Breast epithelium (tissue), 4 donors: Measurements from ENCODE around the gene THSD4. TPM values are rescaled to one million over a fixed set of nuclear protein-coding genes. Genes with fewer than 3 reads are reported as not detected.

Experiments
- DNase-seq, 2 donors: peaks; one replicate each; pipeline ENCODE4 v3.0.0-alpha.2; 2019; ENCODE audit warnings: low spot score in 2 of 2
- H3K27ac ChIP-seq, 2 donors: fragments of 200-600 bp; sonication (generic) in 1 of 2; one replicate each; pipeline ENCODE4 v1.5.1; 2016 to 2019; ENCODE audit warnings: mild to moderate bottlenecking in 1 of 2
- H3K27me3 ChIP-seq, 2 donors: fragments of 200-600 bp; sonication (generic) in 1 of 2; one replicate each; pipeline versions ENCODE4 v1.5.1 to v1.6.0; 2017 to 2019; ENCODE audit warnings: control low read depth in 1 of 2, mild to moderate bottlenecking in 1 of 2
- H3K36me3 ChIP-seq: fragments of 200-600 bp; one replicate; pipeline ENCODE4 v1.5.1; 2019
- H3K4me1 ChIP-seq, 2 donors: fragments of 200-600 bp; sonication (generic); one replicate each; pipeline ENCODE4 v1.5.1; 2016 to 2019; ENCODE audit warnings: control low read depth in 1 of 2
- H3K4me3 ChIP-seq, 3 donors: fragments of 200-600 bp; sonication (generic); 1 replicate in 2 of 3; 2 replicates in 1 of 3; pipeline ENCODE4 v1.5.1; 2016 to 2019; ENCODE audit warnings: mild to moderate bottlenecking in 3 of 3, moderate library complexity in 2 of 3
- H3K9me3 ChIP-seq, 2 donors: fragments of 200-600 bp; sonication (generic) in 1 of 2; one replicate each; pipeline ENCODE4 v1.5.1; 2016 to 2019; ENCODE audit warnings: control low read depth in 1 of 2
- CTCF ChIP-seq, 3 donors: fragments of 450-650 bp; IDR thresholded peaks; one replicate each; pipeline ENCODE4 v1.5.1; 2016 to 2017; ENCODE audit warnings: antibody characterized with exemption in 3 of 3, mild to moderate bottlenecking in 3 of 3, moderate library complexity in 3 of 3
- POLR2A ChIP-seq: fragments of 450-650 bp; IDR thresholded peaks from one replicate; pipeline ENCODE4 v1.6.1; 2016; ENCODE audit warnings: antibody characterized with exemption, mild to moderate bottlenecking, moderate library complexity
- POLR2AphosphoS5 ChIP-seq, 3 donors: sonication (generic); formaldehyde crosslinking; IDR thresholded peaks; one replicate each; pipeline ENCODE4 v1.6.1; 2017; ENCODE audit warnings: antibody characterized with exemption in 3 of 3
- intact Hi-C: fragments of 100-400 bp; cut with DNase I; formaldehyde crosslinking; loops from one replicate; pipeline ENCODE4 v1.15.1; 2023; ENCODE audit warnings: low total_unique reads
- total RNA-seq, 3 donors: library from RNA; depleted of rRNA; stranded (reverse); fragments of >200 nt; gene quantifications; one replicate each; pipeline ENCODE4 v1.1.0, GENCODE V29; 2016

THSD4 gene
- total RNA-seq, 3 donors from 2014 or later: 0.64 to 58.7 (median 41.3) TPM

- no peak overlapping the region for H3K27ac ChIP-seq
- H3K4me1 ChIP-seq: no peaks in the 10 kb centered on the region
- H3K36me3 ChIP-seq: no peaks in the 10 kb centered on the region
- TF ChIP-seq CTCF (IDR thresholded peaks at IDR 0.05): no peak
- no peak for DNase-seq
- H3K4me3 ChIP-seq: no peak overlapping the region
- intact Hi-C loops: no loop called here
- no peaks in the 10 kb centered on the region for H3K27me3 ChIP-seq
- H3K9me3 ChIP-seq: no peaks in the 10 kb centered on the region
These were observed 528.6 kb downstream of the THSD4 start for GRCh38 chr15:71643918-71644317.

GRCh38 chr15:71646767-71647486 is 531.7 kb downstream of the THSD4 start:
- Histone ChIP-seq H3K9me3 (no peaks in the 10 kb centered on the region), H3K36me3 (no peaks in the 10 kb centered on the region), H3K4me1 (no peaks in the 10 kb centered on the region), H3K27me3 (no peaks in the 10 kb centered on the region), H3K4me3 (no peak overlapping the region), H3K27ac (no peak overlapping the region)
- intact Hi-C loops: no loop called here
- no peak for DNase-seq
- TF ChIP-seq POLR2AphosphoS5 (IDR thresholded peaks at IDR 0.05) (no peak), POLR2A (no peak), CTCF (IDR thresholded peaks at IDR 0.05) (no peak)

GRCh38 chr15:71647487-71647808 is 532.2 kb downstream of the THSD4 start:
- no peak for DNase-seq
- Histone ChIP-seq H3K27me3 (no peaks in the 10 kb centered on the region), H3K36me3 (no peaks in the 10 kb centered on the region), H3K27ac (peak overlapping the region in 1 of 2 donors; percentile 51), H3K4me3 (no peak overlapping the region), H3K4me1 (no peaks in the 10 kb centered on the region), H3K9me3 (no peaks in the 10 kb centered on the region)
- no peak for TF ChIP-seq POLR2A
- TF ChIP-seq CTCF (IDR thresholded peaks at IDR 0.05): no peak
- no peak for TF ChIP-seq POLR2AphosphoS5 (IDR thresholded peaks at IDR 0.05)
- intact Hi-C loops: no loop called here

GRCh38 chr15:71648095-71648494 is 532.8 kb downstream of the THSD4 start:
- no peak for DNase-seq
- TF ChIP-seq POLR2A: no peak
- no peak for TF ChIP-seq POLR2AphosphoS5 (IDR thresholded peaks at IDR 0.05)
- no peak for TF ChIP-seq CTCF (IDR thresholded peaks at IDR 0.05)
- no peaks in the 10 kb centered on the region for H3K36me3 ChIP-seq
- H3K4me1 ChIP-seq: no peaks in the 10 kb centered on the region
- no peak overlapping the region for H3K4me3 ChIP-seq
- H3K27ac ChIP-seq: peak overlapping the region in 1 of 2 donors; percentile 51
- intact Hi-C loops: no loop called here
- H3K9me3 ChIP-seq: no peaks in the 10 kb centered on the region
- H3K27me3 ChIP-seq: no peaks in the 10 kb centered on the region

GRCh38 chr15:71649894-71650293 is 534.6 kb downstream of the THSD4 start:
- Histone ChIP-seq H3K4me3 (no peak overlapping the region), H3K9me3 (no peaks in the 10 kb centered on the region), H3K4me1 (no peaks in the 10 kb centered on the region), H3K27ac (no peak overlapping the region), H3K27me3 (no peaks in the 10 kb centered on the region), H3K36me3 (no peaks in the 10 kb centered on the region)
- intact Hi-C loops: no loop called here
- DNase-seq: no peak
- TF ChIP-seq CTCF (IDR thresholded peaks at IDR 0.05): no peak
- no peak for TF ChIP-seq POLR2A
- no peak for TF ChIP-seq POLR2AphosphoS5 (IDR thresholded peaks at IDR 0.05)
